Peyer's patch (tissue), 4 donors: ENCODE measurements around the gene HDGF. TPM values are rescaled to one million over a fixed set of nuclear protein-coding genes. Genes with fewer than 3 reads are reported as not detected.

ENCODE experiments used
- DNase-seq, 3 donors: peaks; one replicate each; pipeline ENCODE4 v3.0.0-alpha.2; 2017 to 2019
- H3K27ac ChIP-seq, 4 donors: fragments of 200-600 bp; sonication (generic); one replicate each; pipeline ENCODE4 v1.5.1; 2016 to 2019
- H3K27me3 ChIP-seq, 2 donors: fragments of 200-600 bp; sonication (generic); one replicate each; pipeline ENCODE4 v1.5.1; 2019
- H3K36me3 ChIP-seq, 3 donors: fragments of 200-600 bp; sonication (generic); one replicate each; pipeline ENCODE4 v1.5.1; 2016 to 2019
- H3K4me1 ChIP-seq, 4 donors: fragments of 200-600 bp; sonication (generic); one replicate each; pipeline ENCODE4 v1.5.1; 2016 to 2019
- H3K4me3 ChIP-seq, 4 donors: fragments of 200-600 bp; sonication (generic); 1 replicate in 3 of 4; 2 replicates in 1 of 4; pipeline ENCODE4 v1.5.1; 2016 to 2019; ENCODE audit warnings: mild to moderate bottlenecking in 1 of 4
- H3K9me3 ChIP-seq, 4 donors: fragments of 200-600 bp; sonication (generic); one replicate each; pipeline ENCODE4 v1.5.1; 2016 to 2019; ENCODE audit warnings: mild to moderate bottlenecking in 1 of 4
- POLR2A ChIP-seq, 2 donors: fragments of 450-650 bp; IDR thresholded peaks; one replicate each; pipeline ENCODE4 v1.5.1; 2017; ENCODE audit warnings: antibody characterized with exemption in 2 of 2, mild to moderate bottlenecking in 2 of 2, moderate library complexity in 2 of 2
- total RNA-seq, 4 donors: library from RNA; depleted of rRNA; stranded (reverse); fragments of >200 nt; gene quantifications; one replicate each; pipeline ENCODE4 v1.1.0, GENCODE V29; 2016
- TF ChIP-seq, protein P1 (sequence below), 6 experiments: fragments of 450-650 bp in 4 of 6; fragments of 200-600 bp in 2 of 6; sonication (generic) in 1 of 6; IDR thresholded peaks; one replicate each; pipeline ENCODE4 v1.5.1; 2017 to 2019; ENCODE audit warnings: antibody characterized with exemption in 6 of 6, mild to moderate bottlenecking in 3 of 6, moderate library complexity in 1 of 6

HDGF gene
- total RNA-seq, 4 donors from 2014 or later: 234 to 309 (median 281) TPM

DNA sequence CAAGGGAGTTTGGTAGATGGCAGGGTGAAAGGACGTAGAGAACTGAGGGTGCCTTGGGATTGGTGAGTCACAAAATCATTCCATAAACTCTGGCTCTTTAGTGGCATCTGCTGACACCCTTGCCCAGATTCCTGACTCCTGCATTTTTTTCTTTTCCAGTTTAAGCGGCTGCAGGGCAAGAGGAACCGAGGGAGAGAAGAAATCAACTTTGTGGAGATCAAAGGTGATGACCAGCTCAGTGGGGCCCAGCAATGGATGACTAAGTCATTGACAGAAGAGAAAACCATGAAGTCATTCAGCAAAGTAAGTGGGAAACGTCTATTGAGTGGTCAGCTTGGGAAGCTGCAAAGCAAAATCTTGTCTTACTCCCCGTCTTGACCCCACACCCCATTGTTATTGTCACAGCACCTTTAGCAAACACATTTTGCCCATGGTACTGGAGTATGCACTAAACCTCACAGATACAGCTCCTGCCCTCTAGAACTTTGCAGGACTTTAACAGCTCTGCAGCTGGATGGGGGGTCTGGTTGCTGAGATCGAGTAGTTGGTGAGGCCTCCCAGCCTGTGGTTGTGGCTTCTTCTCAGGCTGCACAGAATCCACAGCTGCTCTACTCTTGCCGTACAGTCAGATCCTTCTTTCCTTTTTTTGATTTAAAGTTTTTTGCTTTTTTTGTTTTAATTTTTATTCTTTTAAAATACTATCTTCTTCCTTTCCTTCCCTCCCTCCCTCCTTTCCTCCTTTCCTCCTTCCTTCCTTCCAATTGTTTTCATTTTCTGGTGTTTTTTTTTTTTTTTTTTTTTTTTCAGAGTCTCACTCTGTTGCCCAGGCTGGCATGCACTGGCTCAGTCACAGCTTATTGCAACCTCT is 43.3 kb upstream of the HDGF start:
- TF ChIP-seq, protein P1, sequence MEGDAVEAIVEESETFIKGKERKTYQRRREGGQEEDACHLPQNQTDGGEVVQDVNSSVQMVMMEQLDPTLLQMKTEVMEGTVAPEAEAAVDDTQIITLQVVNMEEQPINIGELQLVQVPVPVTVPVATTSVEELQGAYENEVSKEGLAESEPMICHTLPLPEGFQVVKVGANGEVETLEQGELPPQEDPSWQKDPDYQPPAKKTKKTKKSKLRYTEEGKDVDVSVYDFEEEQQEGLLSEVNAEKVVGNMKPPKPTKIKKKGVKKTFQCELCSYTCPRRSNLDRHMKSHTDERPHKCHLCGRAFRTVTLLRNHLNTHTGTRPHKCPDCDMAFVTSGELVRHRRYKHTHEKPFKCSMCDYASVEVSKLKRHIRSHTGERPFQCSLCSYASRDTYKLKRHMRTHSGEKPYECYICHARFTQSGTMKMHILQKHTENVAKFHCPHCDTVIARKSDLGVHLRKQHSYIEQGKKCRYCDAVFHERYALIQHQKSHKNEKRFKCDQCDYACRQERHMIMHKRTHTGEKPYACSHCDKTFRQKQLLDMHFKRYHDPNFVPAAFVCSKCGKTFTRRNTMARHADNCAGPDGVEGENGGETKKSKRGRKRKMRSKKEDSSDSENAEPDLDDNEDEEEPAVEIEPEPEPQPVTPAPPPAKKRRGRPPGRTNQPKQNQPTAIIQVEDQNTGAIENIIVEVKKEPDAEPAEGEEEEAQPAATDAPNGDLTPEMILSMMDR (IDR thresholded peaks at IDR 0.05): no peak
- TF ChIP-seq POLR2A (IDR thresholded peaks at IDR 0.05): no peak
- no peak overlapping the region for H3K4me3 ChIP-seq
- H3K36me3 ChIP-seq: peaks cover 0 to 96% (median 0%) of the 10 kb centered on the region in 3 donors
- no peak overlapping the region for H3K27ac ChIP-seq
- H3K9me3 ChIP-seq: no peaks in the 10 kb centered on the region
- no peak for DNase-seq
- H3K27me3 ChIP-seq: no peaks in the 10 kb centered on the region
- no peaks in the 10 kb centered on the region for H3K4me1 ChIP-seq

DNA sequence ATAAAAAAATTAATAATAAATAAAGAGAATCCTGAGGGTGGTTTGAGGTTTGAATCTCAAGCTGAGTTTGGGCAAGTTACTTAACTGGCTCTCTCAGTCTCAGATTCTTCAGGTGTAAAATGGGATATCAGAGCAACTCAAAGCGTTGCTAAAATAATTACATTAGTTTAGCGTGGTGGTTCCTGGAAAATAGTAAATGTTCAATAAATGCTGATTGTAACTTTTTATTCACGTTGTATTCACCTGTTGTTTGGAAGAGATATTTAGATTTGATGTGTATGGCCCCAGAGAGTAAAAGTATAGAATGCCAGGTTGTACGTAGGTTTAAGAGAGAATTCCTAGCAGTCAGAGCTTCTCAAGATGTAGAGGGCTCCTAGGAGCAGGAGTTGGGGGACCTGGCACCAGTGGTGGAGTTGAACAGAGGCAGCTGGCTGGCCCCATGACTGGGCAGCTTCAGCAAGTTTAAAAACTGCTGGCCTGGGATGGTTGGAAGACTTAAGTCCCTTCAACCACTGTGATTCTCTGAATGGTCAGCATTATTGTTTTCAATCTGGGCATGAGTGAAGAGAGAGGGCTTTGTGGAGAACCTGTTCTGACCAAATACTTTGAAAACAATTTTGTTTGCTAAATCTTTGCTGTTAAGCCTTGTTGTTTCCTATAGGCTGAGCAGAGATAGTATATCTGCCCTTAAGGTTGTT is 38.3 kb upstream of the HDGF start:
- DNase-seq: no peak
- H3K27ac ChIP-seq: no peak overlapping the region

DNA sequence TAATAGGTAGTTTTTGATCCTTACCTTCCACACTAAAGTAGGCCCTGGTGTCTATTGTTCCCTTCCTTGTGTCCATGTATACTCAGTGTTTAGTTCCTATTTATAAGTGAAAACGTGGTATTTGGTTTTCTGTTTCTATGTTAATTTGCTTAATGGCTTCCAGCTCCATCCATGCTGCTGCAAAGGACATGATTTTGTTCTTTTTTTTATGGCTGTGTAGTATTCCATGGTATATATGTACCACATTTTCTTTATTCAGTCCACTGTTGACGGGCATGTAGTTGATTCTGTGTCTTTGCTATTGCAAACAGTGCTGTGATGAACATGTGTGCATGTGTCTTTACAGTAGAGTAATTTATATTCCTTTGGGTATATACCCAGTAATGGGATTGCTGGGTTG is 36.7 kb upstream of the HDGF start:
- no peak for DNase-seq
- peaks cover 0 to 91% (median 0%) of the 10 kb centered on the region in 3 donors for H3K36me3 ChIP-seq

More for the DNA sequence above, 38.3 kb upstream of the HDGF start:
- H3K4me1 ChIP-seq: no peaks in the 10 kb centered on the region
- no peaks in the 10 kb centered on the region for H3K27me3 ChIP-seq
- TF ChIP-seq, protein P1 (IDR thresholded peaks at IDR 0.05): no peak
- no peak for TF ChIP-seq POLR2A (IDR thresholded peaks at IDR 0.05)
- no peak overlapping the region for H3K4me3 ChIP-seq
- no peaks in the 10 kb centered on the region for H3K9me3 ChIP-seq
- H3K36me3 ChIP-seq: peaks cover 0 to 92% (median 0%) of the 10 kb centered on the region in 3 donors

DNA sequence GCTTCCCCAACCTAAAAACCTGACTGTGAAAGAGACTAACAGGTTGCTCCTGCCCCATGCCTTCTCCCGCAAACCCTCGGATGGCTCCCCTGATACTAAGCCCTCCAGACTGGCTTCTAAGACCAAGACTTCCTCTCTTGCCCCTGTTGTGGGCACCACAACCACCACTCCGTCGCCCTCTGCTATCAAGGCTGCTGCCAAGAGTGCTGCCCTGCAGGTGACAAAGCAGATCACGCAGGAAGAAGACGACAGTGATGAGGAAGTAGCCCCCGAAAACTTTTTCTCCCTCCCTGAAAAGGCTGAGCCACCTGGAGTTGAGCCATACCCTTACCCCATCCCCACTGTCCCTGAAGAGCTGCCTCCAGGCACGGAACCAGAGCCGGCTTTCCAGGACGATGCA is 35.2 kb upstream of the HDGF start:
- H3K9me3 ChIP-seq: no peaks in the 10 kb centered on the region
- no peak for TF ChIP-seq POLR2A (IDR thresholded peaks at IDR 0.05)
- TF ChIP-seq, protein P1 (IDR thresholded peaks at IDR 0.05): no peak
- no peak overlapping the region for H3K27ac ChIP-seq
- H3K36me3 ChIP-seq: peaks cover 0 to 90% (median 0%) of the 10 kb centered on the region in 3 donors
- DNase-seq: no peak
- H3K27me3 ChIP-seq: no peaks in the 10 kb centered on the region
- H3K4me1 ChIP-seq: no peaks in the 10 kb centered on the region
- no peak overlapping the region for H3K4me3 ChIP-seq

More for the DNA sequence above, 36.7 kb upstream of the HDGF start:
- H3K4me3 ChIP-seq: no peak overlapping the region
- no peaks in the 10 kb centered on the region for H3K9me3 ChIP-seq
- H3K27me3 ChIP-seq: no peaks in the 10 kb centered on the region
- TF ChIP-seq, protein P1 (IDR thresholded peaks at IDR 0.05): no peak
- TF ChIP-seq POLR2A (IDR thresholded peaks at IDR 0.05): no peak
- H3K4me1 ChIP-seq: no peaks in the 10 kb centered on the region
- H3K27ac ChIP-seq: no peak overlapping the region

DNA sequence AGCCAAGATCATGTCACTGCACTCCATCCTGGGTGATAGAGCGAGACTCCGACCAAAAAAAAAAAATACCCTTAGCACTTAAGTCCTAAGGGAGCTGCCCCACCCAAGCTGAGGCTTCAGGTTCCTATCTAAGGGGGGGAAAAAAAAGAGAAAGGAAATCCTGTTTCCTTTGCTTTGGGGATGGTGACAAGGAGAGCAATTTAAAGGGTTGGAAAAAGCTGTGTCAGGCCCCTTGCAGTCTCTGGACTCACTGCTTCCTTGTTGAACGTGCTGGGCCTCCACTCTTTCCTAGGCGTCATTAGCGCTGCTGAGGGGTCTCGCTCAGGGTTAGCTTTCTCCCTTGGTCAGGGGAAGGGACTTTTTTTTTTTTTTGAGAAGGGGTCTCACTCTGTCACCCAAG is 34.0 kb upstream of the HDGF start:
- no peak overlapping the region for H3K27ac ChIP-seq
- TF ChIP-seq, protein P1 (IDR thresholded peaks at IDR 0.05): no peak
- TF ChIP-seq POLR2A (IDR thresholded peaks at IDR 0.05): no peak
- no peaks in the 10 kb centered on the region for H3K9me3 ChIP-seq
- no peaks in the 10 kb centered on the region for H3K4me1 ChIP-seq
- no peaks in the 10 kb centered on the region for H3K27me3 ChIP-seq
- H3K4me3 ChIP-seq: no peak overlapping the region
- DNase-seq: peak in 1 of 3 donors; percentile 8
- peaks cover 0 to 85% (median 0%) of the 10 kb centered on the region in 3 donors for H3K36me3 ChIP-seq
